HEK293 (cell line): ENCODE data around the gene TOP2A.

Experiments
- CTCF ChIA-PET: fragments of 350-600 bp; formaldehyde crosslinking; extraction: SDS; loops from one replicate; lab custom pipeline; 2021; ENCODE audit warnings: antibody characterized with exemption; lab: Yijun Ruan, JAX
- POLR2A ChIA-PET: fragments of 300-600 bp; formaldehyde crosslinking; extraction: SDS; loops from one replicate; lab custom pipeline; 2020; ENCODE audit warnings: antibody characterized with exemption, inconsistent platforms; lab: Yijun Ruan, JAX
- H3K27ac ChIP-seq: fragments of 200-500 bp; sonication (Bioruptor generic); 2 replicates; pipeline ENCODE4 v1.5.1; 2014; ENCODE audit warnings: low read depth, low read length, control low read depth, inconsistent platforms; ENCODE audit errors: extremely low read depth
- H3K36me3 ChIP-seq, 2 experiments: fragments of 200-500 bp in 1 of 2; sonication (Bioruptor generic) in 1 of 2; 1 replicate in 1 of 2; 2 replicates in 1 of 2; pipeline ENCODE4 v1.5.1; 2014 to 2017; ENCODE audit warnings: inconsistent platforms in 2 of 2, low read length in 2 of 2; ENCODE audit not compliant: control insufficient read depth in 2 of 2, insufficient read depth in 1 of 2
- H3K4me1 ChIP-seq: fragments of 200-500 bp; sonication (Bioruptor generic); 2 replicates; pipeline ENCODE4 v1.5.1; 2014; ENCODE audit warnings: mild to moderate bottlenecking, low read length, inconsistent platforms; ENCODE audit not compliant: control insufficient read depth, insufficient read depth
- H3K4me3 ChIP-seq: 2 replicates; pipeline ENCODE4 v1.5.1; 2011; ENCODE audit warnings: low read depth, mild to moderate bottlenecking, control low read depth, low read length, moderate library complexity
- H3K9me3 ChIP-seq: fragments of 200-500 bp; sonication (Bioruptor generic); 2 replicates; pipeline ENCODE4 v1.5.1; 2014; ENCODE audit warnings: low read depth, low read length, inconsistent platforms; ENCODE audit not compliant: control insufficient read depth, insufficient read depth
- HOXA7 ChIP-seq: sonication (generic); formaldehyde crosslinking; IDR thresholded peaks from 2 replicates; pipeline ENCODE4 v1.8.1; 2022; ENCODE audit warnings: missing genetic modification reagents, borderline replicate concordance
- KLF1 ChIP-seq: fragments of 450-650 bp; formaldehyde crosslinking; IDR thresholded peaks from 2 replicates; pipeline ENCODE4 v1.5.1; 2016; ENCODE audit warnings: missing biosample characterization, missing genetic modification characterization
- SP3 ChIP-seq: fragments of 450-650 bp; formaldehyde crosslinking; IDR thresholded peaks from 2 replicates; pipeline ENCODE4 v1.5.1; 2016; ENCODE audit warnings: missing biosample characterization, missing genetic modification characterization
- ZBTB6 ChIP-seq: fragments of 450-650 bp; formaldehyde crosslinking; IDR thresholded peaks from 2 replicates; pipeline ENCODE4 v1.5.1; 2017; ENCODE audit warnings: missing biosample characterization, missing genetic modification characterization
- ZNF10 ChIP-seq: fragments of 450-650 bp; formaldehyde crosslinking; IDR thresholded peaks from 2 replicates; pipeline ENCODE4 v1.5.1; 2017; ENCODE audit warnings: missing biosample characterization, missing genetic modification characterization
- ZNF157 ChIP-seq: fragments of 450-650 bp; formaldehyde crosslinking; IDR thresholded peaks from 2 replicates; pipeline ENCODE4 v1.5.1; 2016; ENCODE audit warnings: missing biosample characterization, missing genetic modification characterization
- ZNF239 ChIP-seq: fragments of 450-650 bp; formaldehyde crosslinking; IDR thresholded peaks from 2 replicates; pipeline ENCODE4 v1.5.1; 2016; ENCODE audit warnings: missing biosample characterization, missing genetic modification characterization
- ZNF280D ChIP-seq: fragments of 450-650 bp; formaldehyde crosslinking; IDR thresholded peaks from 2 replicates; pipeline ENCODE4 v1.5.1; 2016; ENCODE audit warnings: missing biosample characterization, missing genetic modification characterization
- ZNF473 ChIP-seq: fragments of 450-650 bp; formaldehyde crosslinking; IDR thresholded peaks from 2 replicates; pipeline ENCODE4 v1.5.1; 2017; ENCODE audit warnings: missing biosample characterization, missing genetic modification characterization
- ZNF513 ChIP-seq: fragments of 450-650 bp; IDR thresholded peaks from 2 replicates; pipeline ENCODE4 v1.5.1; 2018; ENCODE audit warnings: missing biosample characterization, missing genetic modification characterization
- ZNF548 ChIP-seq: fragments of 450-650 bp; formaldehyde crosslinking; IDR thresholded peaks from 2 replicates; pipeline ENCODE4 v1.5.1; 2016; ENCODE audit warnings: missing biosample characterization, missing genetic modification characterization
- ZNF623 ChIP-seq: fragments of 450-650 bp; formaldehyde crosslinking; IDR thresholded peaks from 2 replicates; pipeline ENCODE4 v1.5.1; 2016; ENCODE audit warnings: missing biosample characterization, missing genetic modification characterization
- ZNF664 ChIP-seq: fragments of 450-650 bp; formaldehyde crosslinking; IDR thresholded peaks from 2 replicates; pipeline ENCODE4 v1.5.1; 2016; ENCODE audit warnings: missing biosample characterization, missing genetic modification characterization
- ZNF704 ChIP-seq: fragments of 450-650 bp; formaldehyde crosslinking; IDR thresholded peaks from 2 replicates; pipeline ENCODE4 v1.5.1; 2016; ENCODE audit warnings: missing biosample characterization, missing genetic modification characterization
- ZNF837 ChIP-seq: fragments of 450-650 bp; formaldehyde crosslinking; IDR thresholded peaks from 2 replicates; pipeline ENCODE4 v1.5.1; 2016; ENCODE audit warnings: missing biosample characterization, missing genetic modification characterization

The TOP2A gene

GRCh38 chr17:40467281-40467867 lies 49.7 kb upstream of the TOP2A start:
- no peak for TF ChIP-seq SP3
- TF ChIP-seq ZNF664 (tag by site-specific recombination), result no peak
- peak; percentile 87 for TF ChIP-seq ZNF623 (tag by site-specific recombination)
- Histone ChIP-seq H3K4me3 (no peak overlapping the region), H3K36me3 (no peaks in the 10 kb centered on the region), H3K9me3 (no peaks in the 10 kb centered on the region), H3K4me1 (no peaks in the 10 kb centered on the region; the same call in 1 of the 2 replicates), H3K27ac (no peak overlapping the region)
- ChIA-PET POLR2A (no interaction called here), CTCF (interaction anchor here (0.7 to 1.3 kb wide), 4 partner anchors 9 to 95 kb away, joined by 3 to 7 read pairs (median 3); no protein-coding TSS in a partner anchor)

GRCh38 chr17:40466298-40466971 lies 48.7 kb upstream of the TOP2A start:
- no peaks in the 10 kb centered on the region for H3K36me3 ChIP-seq
- no peaks in the 10 kb centered on the region for H3K9me3 ChIP-seq
- ChIA-PET POLR2A (interaction anchor here (0.6 kb wide), 1 partner anchor 17 kb away, joined by 3 read pairs; no protein-coding TSS in a partner anchor), CTCF (interaction anchor here (0.6 to 1.6 kb wide), 7 partner anchors 10 to 94 kb away, joined by 3 to 7 read pairs (median 3); no protein-coding TSS in a partner anchor)
- H3K4me3 ChIP-seq, result no peak overlapping the region
- TF ChIP-seq KLF1 (tag by site-specific recombination) (no peak), ZNF473 (no peak), ZNF239 (no peak), ZNF837 (no peak), ZNF548 (no peak), ZBTB6 (tag by site-specific recombination) (no peak), HOXA7 (CRISPR knock-in tag) (no peak), ZNF157 (no peak)
- H3K27ac ChIP-seq, result no peak overlapping the region
- H3K4me1 ChIP-seq, result no peaks in the 10 kb centered on the region

- H3K4me3 ChIP-seq, result no peak overlapping the region
- no peaks in the 10 kb centered on the region for H3K36me3 ChIP-seq
- TF ChIP-seq ZNF513 (tag by site-specific recombination) (no peak), ZNF10 (tag by site-specific recombination) (no peak), ZNF623 (tag by site-specific recombination) (peak; percentile 99), ZNF280D (tag by site-specific recombination) (0 out of 2 replicates have a peak, but pooled peaks have one; percentile 31), ZNF704 (no peak)
- ChIA-PET POLR2A (no interaction called here), CTCF (interaction anchor here (0.6 to 3.6 kb wide), 4 partner anchors 12 to 531 kb away, joined by 3 to 28 read pairs (median 3); no protein-coding TSS in a partner anchor)
- H3K9me3 ChIP-seq, result no peaks in the 10 kb centered on the region
- 0 out of 2 replicates have a peak, but pooled peaks cover 3% of the 10 kb centered on the region for H3K4me1 ChIP-seq
- no peak overlapping the region for H3K27ac ChIP-seq
Observed at GRCh38 chr17:40464392-40464855, 46.7 kb upstream of the TOP2A start.
